Adrenal gland (tissue), 5 donors: ENCODE results near the gene ITGA1.

ENCODE experiments used
- CTCF ChIP-seq, 6 experiments: fragments of 450-650 bp in 4 of 6; fragments of 200-600 bp in 2 of 6; sonication (generic) in 1 of 6; IDR thresholded peaks; 1 replicate in 5 of 6; 2 replicates in 1 of 6; pipeline versions ENCODE4 v1.5.1 to v1.8.0; 2016 to 2021; ENCODE audit warnings: antibody characterized with exemption in 6 of 6, mild to moderate bottlenecking in 2 of 6, moderate library complexity in 1 of 6
- POLR2A ChIP-seq, 2 donors: fragments of 450-650 bp; IDR thresholded peaks; one replicate each; pipeline ENCODE4 v1.6.1; 2017; ENCODE audit warnings: antibody characterized with exemption in 2 of 2, mild to moderate bottlenecking in 2 of 2, moderate library complexity in 1 of 2
- donor health status: DM: no; HTN: no; CAD: no.

DNA sequence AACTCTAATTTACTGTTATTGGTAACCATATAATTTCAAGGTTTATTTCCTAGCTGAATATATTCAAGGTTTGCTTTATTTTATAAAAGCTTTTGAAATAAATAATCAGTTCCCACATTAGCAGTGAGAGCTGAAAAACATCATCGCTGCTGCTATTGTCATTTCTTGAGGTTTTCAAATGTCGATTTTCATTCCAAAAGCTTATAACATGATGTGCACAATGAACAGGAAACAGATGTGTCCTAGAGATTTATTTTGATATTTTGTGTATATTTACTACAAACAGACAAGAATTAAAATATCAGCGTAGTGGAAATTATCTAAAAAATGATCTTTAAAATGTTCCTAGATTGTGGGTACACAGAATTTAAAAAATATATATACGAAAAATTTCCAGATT lies 10.5 kb upstream of the ITGA1 start:
- TF ChIP-seq CTCF (IDR thresholded peaks at IDR 0.05) (no peak), POLR2A (IDR thresholded peaks at IDR 0.05) (no peak)
